HG02970 (cell line): Measurements from ENCODE around the gene BAZ1B.
"Not testable (repeated sequence)": the region's sequence is repeated elsewhere in the genome, so short reads cannot be mapped to it uniquely, and the experiment has no call there.

Source experiments
- ATAC-seq: cut with Tn5 transposase; IDR thresholded peaks from one replicate; pipeline ENCODE4 v1.9.1; 2021; ENCODE audit warnings: mild to moderate bottlenecking, moderate library complexity, moderate number of reproducible peaks; ENCODE audit not compliant: unreplicated experiment, low FRiP score

The BAZ1B gene

DNA sequence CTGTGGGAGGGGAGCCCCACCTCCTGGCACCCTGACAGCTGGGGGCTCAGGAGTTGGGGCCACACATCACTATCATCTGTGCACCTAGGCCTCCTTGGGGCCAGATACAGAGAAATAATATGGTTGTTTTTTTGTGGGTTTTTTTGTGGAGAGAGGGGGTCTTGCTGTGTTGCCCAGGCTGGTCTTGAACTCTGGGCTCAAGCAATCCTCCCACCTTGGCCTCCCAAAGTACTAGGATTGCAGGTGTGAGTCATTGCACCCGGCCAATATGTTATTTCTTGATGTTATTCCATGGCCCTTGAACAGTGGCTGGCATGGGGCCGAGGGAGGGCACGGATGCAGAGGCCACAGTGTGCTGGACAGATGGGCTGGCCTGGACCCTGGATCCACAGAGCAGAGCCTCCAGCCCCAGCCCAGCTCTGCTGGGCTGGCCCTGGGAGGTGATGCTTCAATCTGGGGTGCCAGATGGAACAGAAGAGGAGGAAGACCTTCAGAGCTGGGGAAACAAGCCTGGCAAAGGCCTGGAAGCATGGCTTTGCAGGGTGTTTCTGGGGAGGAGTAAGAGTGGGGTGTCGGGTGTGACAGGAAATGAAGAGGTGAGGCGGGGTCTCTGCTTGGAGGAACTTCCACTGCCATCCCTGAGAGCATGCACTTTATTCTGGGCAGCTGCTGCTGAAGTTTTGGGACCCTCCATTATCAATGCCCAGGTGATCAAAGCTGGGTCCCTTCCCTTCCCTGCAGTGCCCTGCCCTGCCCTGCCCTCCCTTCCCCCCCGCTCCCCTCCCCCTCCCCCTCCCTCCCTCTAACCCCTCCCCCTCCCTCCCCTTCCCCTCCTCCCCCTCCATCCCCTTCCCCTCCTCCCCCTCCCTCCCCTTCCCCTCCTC is 92.2 kb downstream of the BAZ1B start:
- no peak for ATAC-seq

DNA sequence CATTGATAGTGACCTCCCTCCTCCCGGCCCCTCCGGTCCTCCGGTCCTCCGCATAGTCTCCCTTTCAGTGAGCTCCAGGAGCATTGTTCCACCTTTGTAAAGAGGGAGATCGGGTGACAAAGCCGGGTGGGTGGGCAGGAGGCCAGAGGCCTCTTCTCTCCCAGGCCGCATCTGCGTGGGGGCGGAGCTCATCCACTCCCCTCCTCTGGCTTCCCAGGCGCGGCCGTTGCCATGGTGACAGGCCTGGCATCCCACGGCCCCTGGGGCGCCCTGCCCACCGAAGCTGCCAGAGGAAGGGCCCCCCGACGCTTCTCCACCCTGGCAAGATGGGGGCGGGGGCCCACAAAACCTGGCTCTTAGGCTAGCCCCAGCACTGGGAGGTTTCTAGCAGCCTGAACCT is 92.9 kb downstream of the BAZ1B start:
- no peak for ATAC-seq

DNA sequence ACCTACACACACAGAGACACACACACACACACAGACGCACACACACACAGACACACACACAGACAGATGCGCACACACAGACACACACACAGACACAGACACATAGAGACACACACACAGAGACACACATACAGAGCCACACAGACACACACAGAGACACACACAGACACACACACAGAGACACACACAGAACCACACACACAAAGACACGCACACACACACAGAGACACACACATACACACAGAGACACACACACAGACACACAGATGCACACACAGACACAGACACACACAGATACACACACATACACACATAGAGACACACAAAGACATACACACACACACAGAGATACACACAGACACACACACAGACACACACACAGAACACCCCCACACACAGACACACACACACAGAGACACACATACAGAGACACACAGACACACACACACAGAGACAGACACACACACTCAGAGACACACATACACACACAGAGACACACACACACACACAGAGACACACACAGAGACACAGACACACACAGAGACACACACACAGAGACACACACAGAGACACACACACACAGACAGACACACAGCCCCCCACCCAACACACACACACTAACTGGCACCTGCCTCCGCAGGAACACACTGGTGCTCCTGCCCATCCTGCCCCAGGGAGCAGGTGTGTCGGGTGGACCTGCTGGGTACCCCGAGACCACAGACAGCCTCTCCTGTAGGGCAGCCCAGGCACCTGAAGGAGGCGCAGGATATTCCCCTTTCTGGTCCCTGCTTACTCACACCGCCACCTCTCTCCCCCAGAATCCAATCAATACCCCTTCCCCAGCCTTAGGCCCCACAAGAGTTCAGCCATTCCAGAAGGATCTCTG is 93.9 kb downstream of the BAZ1B start:
- no peak for ATAC-seq

DNA sequence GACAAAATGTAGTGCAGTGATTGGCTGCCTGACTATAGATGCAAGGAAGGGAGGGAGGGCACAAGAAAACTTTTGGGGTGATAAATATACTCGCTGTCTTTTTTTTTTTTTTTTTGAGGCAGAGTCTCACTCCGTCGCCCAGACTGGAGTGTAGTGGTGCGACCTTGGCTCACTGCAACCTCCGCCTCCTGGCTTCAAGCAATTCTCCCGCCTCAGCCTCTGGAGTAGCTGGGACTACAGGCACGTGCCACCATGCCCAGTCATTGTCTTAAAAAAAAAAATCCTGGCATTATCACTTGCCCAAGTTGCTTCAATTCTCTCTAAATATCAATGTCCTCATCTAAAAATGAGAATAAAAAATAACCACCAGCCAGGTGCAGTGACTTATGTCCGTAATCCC is 96.1 kb downstream of the BAZ1B start:
- no peak for ATAC-seq

DNA sequence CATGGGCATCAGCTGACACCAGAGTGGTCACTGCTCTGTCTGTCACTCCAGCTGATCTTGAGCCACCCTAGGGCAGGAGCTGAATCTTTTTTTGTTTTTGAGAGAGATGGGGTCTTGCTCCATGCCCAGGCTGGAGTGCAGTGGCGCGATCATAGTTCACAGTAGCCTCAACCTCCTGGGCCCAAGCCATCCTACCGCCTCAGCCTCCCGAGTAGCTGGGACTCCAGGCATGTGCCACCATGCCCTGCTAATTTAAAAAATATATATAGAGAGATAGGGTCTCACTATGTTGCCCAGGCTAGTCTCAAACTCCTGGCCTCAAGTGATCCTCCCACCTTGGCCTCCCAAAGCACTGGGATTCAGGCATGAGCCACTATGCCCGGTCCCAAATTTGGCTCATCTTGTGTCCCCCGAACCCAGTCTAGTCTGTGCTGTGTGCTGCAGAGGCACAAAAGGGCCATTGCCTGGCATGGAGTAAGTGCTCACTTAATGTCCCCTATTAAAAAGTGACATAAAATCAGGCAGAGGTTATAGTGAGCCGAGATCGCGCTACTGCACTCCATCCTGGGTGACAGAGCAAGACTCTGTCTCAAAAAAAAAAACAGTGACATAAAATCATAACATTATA is 96.6 kb downstream of the BAZ1B start:
- ATAC-seq = no peak

DNA sequence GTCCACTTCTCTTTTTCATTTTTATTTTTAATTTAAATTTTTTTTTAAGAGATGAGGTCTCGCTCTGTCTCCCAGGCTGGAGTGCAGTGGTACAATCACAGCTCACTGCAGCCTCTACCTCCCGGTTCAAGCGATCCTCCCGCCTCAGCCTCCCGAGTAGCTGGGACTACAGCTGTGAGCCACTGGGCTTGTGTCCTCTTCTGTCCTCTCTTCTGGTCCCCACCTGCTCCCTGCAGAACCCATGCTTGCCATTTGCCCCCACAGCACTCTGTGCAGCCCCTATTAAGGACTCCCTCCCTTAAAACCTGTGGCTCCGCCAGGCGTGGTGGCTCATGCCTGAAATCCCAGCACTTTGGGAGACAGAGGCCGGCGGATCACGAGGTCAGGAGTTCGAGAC is 97.6 kb downstream of the BAZ1B start:
- no peak for ATAC-seq

DNA sequence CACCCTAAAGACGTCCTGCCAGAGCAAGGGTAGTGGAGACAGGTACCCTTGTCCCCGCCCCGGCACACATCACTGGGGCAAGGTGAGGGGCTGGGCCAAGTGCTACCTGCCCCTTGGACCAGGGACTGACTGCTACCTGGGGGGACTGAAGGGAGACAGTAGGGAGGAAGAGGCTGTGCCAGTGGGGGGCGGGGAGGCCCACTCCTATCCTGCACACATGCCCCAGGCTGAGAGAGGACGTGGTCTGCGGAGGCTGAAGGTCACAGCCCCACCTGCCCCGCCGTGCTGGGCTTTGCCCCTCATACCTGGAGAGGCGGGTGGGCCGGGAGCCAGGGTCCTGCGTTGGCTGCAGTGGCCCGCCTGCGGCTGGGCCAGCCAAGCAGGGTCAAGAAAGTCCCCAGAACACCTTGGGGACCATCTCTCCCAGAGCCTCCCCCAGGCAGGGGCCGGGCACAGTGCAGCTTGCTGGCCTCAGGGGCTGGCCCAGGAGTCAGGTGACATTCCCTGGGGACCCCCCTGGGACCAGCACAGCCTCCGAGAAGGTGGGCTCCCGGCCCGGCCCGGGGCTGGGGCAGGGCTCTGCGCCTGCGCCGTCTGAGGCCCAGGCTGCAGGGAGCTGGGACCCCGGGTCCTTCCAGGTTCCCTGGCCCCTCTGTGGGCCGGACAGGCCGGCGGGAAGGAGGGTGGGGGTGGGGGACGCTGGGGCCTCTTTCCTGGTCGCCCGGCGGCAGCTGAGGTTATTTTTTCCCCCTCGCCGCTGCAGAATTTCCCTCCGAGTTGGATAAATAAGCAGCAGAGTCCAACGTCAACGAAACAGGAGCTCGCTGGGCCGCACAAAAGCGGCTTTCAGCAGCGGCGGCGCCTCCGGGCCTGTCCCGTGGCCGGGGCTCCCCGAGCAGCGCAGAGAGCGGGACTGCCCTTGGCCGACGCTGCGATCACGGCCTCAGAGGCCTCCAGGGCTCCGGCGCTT is 98.3 kb downstream of the BAZ1B start:
- no peak for ATAC-seq

DNA sequence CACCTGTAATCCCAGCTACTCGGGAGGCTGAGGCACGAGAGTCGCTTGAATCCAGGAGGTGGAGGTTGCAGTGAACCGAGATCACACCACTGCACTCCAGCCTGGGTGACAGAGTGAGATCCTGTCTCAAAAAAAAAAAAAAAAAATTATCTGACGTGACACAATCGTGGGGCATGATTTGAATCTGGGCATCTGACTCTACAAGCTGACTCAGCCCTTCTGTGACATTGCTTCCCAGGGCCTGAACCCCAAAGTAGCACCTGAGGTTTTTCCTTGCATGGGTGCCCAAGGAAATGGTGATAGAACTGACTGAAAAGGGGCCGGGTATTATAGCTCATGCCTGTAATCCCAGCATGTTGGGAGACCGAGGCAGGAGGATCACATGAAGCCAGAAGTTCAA is 101.5 kb downstream of the BAZ1B start:
- ATAC-seq = not testable (repeated sequence)

DNA sequence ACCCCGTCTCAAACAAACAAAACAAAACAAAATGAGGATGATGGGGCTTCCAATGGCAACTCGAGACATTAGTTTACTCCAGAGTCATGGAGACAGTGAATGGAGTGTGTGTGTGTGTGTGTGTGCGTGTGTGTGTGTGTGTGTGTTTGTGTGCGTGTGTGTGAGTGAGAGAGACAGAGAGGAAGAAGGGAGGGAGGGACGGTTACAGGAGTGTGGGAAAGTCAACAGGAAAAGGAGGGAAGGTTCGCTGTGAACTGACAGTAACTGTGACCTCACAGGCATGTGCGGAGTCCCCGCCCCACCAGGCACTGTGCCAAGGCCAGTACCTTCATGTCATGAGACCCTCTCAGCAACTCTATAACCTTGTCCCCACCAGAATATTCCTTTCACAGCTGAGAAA is 102.1 kb downstream of the BAZ1B start:
- not testable (repeated sequence) for ATAC-seq

DNA sequence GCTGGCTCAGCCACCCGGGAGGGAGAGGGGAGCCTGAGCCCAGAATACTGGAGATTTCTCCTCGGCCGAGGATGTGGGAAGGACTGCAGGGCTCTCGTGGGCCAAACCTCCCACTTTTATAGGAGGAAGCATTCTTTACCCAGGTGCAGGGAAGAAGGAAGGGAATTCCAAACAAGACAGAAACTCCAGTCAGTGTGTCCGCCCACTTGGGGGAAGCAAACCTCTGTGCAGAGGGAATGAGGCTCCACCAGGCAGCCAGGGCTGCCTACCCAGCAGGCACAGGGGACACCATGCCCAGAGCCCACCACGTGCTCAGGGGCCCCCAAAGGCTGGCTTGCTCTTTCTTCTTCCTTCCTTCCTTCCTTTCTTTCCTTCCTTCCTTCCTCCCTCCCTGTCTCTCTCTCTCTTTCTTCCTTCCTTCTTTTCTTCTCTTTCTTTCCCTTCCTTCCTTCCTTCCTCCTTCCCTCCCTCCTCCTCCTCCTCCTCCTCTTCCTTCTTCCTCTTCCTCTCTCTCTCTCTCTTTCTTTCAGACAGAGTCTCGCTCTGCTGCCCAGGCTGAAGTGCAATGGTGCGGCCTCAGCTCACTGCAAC is 103.9 kb downstream of the BAZ1B start:
- no peak for ATAC-seq

DNA sequence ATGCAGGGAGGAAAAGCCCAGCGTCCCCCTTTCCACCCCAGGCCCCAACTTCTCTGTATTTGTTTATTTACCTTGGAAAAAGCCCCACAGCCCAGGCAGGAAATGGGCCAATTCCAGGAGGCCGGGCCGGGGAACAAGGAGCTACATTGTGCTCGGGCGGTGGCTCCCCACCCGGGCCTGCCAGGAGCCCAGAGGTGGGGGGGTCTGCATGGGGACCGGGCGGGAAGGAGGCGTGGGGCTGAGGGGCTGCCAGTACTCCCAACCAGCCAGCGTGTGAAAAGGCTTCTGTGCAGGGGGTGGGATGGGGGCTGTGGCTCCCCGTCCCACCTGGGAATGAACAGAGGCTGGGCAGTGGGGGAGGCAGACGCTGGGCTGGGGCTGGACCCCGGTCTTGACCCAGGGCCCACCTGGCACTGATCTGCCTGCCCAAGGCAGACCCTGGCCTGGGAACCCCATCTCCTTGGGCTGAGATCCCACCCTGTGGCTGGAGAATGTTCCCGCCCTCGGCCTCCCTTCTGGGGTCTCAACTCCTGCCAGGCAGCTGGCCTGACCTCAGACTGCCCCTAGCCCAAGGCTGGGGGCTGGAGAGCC is 111.5 kb downstream of the BAZ1B start:
- not testable (repeated sequence) for ATAC-seq

DNA sequence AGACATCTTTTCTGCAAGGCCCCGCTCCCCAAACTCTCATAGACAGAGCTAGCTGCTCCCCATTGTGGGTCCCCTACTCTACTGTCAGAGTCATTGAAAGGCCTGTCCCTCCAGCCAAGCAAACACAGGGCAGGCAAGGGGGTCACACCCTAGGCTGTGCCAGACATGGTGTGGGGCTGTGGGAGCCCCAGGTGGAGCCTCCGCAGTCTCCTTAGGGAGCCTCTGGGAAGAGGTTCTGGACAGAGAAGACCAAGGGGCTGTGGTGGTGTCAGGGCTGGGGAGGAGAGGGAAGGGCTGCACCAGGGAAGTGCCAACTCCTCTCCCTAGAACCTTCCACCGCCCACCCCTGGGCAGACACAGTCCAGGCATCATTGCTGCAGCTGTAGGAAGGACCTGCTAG is 117.2 kb downstream of the BAZ1B start:
- ATAC-seq = not testable (repeated sequence)

DNA sequence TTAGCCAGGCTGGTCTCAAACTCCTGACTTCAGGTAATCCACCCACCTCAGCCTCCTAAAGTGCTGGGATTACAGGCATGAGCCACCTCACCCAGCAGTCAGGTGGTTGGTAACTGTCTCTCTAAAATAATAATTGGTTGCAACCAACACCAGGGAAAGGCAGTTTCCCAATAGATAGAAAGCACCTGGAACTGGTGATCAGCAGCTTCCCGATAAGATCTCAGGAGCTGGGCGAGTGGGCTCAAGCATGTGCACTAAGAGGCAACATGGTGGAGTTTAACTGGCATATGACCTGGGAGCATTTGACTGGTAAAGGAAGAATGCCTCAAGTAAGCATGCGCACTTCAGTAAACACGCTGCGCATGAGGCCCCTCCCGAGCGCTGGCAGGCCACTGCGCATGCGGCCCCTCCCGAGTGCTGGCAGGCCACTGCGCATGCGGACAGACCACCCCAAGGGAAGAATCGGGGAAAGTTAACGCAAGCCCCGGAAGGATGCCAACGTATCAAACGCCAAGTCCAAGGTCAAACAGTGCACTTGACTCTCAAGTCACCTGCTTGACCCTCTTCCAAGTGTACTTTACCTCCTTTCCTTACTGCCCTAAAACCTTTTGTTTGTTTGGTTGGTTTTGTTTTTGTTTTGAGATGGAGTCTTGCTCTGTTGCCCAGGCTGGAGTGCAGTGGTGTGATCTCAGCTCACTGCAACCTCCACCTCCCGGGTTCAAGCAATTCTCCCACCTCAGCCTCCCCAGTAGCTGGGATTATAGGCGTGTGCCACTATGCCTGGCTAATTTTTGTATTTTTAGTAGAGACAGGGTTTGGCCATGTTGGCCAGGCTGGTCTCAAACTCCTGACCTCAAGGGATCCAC is 122.7 kb downstream of the BAZ1B start:
- ATAC-seq = not testable (repeated sequence)

DNA sequence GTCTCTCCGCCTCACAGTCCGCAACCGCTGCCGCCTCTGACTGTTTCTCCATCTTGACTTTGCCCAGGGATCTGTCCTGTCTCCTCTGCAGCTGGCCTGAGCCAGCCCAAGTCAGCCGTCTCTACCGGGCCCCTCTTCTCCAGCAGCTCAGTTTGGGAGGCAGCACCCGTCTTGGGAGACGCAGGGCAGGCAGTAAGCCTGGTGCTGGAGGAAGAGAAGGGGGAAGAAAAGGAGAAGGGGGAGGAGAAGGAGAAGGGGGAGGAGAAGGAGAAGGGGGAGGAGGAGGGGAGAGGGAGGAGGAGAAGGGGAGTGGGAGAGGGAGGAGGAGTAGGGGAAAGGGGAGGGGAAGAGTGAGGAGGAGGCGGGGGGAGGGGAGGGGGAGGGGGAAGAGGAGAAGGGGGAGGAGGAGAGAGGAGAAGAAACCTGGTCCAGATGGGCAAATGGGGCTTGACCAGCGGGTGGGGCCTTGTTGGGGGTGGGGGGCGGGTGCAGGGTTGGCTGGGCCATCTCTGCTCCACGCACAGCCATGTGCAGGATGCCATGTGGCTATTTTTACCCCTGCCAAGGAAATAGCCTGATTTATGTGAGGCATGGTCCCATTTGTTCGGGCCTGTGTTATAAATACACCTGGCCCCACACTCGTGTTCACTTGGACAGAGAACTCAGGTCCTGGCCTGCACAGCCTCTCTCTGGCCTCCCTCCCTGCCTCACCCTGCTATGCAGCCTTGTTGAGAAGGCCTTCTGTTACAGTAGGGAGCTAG is 124.4 kb downstream of the BAZ1B start:
- ATAC-seq = no peak

DNA sequence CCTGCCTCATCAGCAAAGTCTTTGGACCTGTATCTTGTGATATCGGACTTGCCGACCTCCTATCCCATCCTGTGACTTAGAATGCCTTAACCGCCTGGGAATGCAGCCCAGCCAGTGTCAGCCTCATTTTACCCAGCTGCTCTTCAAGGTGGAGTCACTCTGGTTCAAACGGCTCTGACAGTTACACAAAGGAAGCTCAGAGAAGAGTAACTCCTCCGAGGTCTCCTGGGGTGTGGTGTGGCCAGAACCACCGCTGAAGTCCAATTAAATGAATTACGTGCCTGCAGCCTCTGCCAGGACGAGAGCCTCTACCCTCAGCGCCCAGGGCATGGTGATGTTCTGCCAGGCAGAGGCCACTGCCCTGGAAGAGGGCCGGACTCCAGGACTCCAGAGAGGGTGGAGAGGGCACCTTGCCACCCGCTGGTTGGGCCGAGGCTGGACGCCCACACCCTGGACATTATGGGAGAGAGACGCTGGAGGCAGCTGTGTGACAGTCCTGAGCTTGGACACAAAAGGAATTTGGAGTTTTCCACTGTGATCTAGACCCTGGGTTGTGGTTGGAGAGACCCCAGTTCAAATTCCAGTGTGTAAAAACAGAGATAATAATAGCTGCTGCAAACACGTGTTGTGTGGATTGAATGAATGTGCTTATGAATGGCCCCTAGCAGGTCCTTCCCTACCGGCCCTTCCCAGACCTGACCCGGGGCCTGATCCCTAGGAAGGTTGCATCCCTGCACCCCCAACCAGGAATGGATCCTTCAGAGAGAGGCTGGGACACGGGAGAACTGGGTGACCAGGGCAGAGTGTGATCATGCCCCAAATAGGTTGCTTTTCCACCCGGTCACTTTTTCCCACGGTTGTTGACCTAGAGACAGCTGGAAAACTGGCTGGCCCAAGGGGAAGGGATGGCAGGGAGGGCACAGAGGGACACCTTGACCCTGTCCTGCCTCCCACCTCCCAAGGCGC is 126.3 kb downstream of the BAZ1B start:
- no peak for ATAC-seq

DNA sequence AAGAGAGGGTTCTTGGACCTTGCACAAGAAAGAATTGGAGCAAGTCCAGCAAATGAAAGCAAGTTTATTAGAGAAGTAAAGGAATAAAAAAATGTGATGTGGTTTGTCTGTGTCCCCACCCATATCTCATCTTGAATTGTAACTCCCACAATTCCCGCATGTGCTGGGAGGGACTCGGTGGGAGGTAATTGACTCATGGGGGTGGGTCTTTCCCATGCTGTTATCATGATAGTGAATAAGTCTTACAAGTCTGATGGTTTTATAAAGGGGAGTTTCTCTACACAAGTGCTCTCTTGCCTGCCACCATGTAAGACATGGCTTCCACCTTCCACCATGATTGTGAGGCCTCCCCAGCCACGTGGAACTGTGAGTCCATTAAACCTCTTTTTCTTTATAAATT is 127.7 kb downstream of the BAZ1B start:
- no peak for ATAC-seq
